ENCODE measurements around the gene ZNF689.

- TF ChIP-seq, protein P1, sequence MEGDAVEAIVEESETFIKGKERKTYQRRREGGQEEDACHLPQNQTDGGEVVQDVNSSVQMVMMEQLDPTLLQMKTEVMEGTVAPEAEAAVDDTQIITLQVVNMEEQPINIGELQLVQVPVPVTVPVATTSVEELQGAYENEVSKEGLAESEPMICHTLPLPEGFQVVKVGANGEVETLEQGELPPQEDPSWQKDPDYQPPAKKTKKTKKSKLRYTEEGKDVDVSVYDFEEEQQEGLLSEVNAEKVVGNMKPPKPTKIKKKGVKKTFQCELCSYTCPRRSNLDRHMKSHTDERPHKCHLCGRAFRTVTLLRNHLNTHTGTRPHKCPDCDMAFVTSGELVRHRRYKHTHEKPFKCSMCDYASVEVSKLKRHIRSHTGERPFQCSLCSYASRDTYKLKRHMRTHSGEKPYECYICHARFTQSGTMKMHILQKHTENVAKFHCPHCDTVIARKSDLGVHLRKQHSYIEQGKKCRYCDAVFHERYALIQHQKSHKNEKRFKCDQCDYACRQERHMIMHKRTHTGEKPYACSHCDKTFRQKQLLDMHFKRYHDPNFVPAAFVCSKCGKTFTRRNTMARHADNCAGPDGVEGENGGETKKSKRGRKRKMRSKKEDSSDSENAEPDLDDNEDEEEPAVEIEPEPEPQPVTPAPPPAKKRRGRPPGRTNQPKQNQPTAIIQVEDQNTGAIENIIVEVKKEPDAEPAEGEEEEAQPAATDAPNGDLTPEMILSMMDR (conservative IDR thresholded peaks at IDR 0.05): no peak
- TF ChIP-seq EZH2 (IDR thresholded peaks at IDR 0.05; ENCODE audit: low read depth): no peak
Measured at GRCh38 chr16:30565984-30566383, 44.2 kb downstream of the ZNF689 start.

Measured in PC-9 (cell line).